Stomach (tissue), 9 donors: Measurements from ENCODE around the gene RANGRF. TPM values are rescaled to one million over a fixed set of nuclear protein-coding genes. Genes with fewer than 3 reads are reported as not detected.
A peak's percentile ranks its signal among the peaks of the same experiment; 100 is the strongest.

Experiments
- DNase-seq, 2 donors: peaks; one replicate each; pipeline versions ENCODE4 v3.0.0 to v3.0.0-alpha.2; 2013 to 2019
- H3K27ac ChIP-seq, 5 donors: fragments of 200-600 bp in 4 of 5; sonication (generic) in 4 of 5; one replicate each; pipeline ENCODE4 v1.5.1; 2013 to 2019; ENCODE audit warnings: mild to moderate bottlenecking in 1 of 5, moderate library complexity in 1 of 5
- H3K27me3 ChIP-seq, 3 donors: fragments of 200-600 bp; sonication (generic); one replicate each; pipeline ENCODE4 v1.5.1; 2017 to 2019; ENCODE audit warnings: mixed run types in 1 of 3
- H3K36me3 ChIP-seq, 4 donors: fragments of 200-600 bp; sonication (generic); 1 replicate in 3 of 4; 2 replicates in 1 of 4; pipeline ENCODE4 v1.5.1; 2016 to 2019
- H3K4me1 ChIP-seq, 4 donors: fragments of 200-600 bp; sonication (generic); one replicate each; pipeline ENCODE4 v1.5.1; 2016 to 2019
- H3K4me3 ChIP-seq, 4 donors: fragments of 200-600 bp; sonication (generic) in 3 of 4; one replicate each; pipeline ENCODE4 v1.5.1; 2016 to 2019; ENCODE audit warnings: mild to moderate bottlenecking in 1 of 4
- H3K9me3 ChIP-seq, 4 donors: fragments of 200-600 bp; sonication (generic); one replicate each; pipeline ENCODE4 v1.5.1; 2016 to 2019
- EP300 ChIP-seq: sonication (generic); formaldehyde crosslinking; IDR thresholded peaks from one replicate; pipeline ENCODE4 v1.6.1; 2017; ENCODE audit warnings: antibody characterized with exemption
- POLR2A ChIP-seq, 4 donors: fragments of 450-650 bp; IDR thresholded peaks; one replicate each; pipeline ENCODE4 v1.6.1; 2016; ENCODE audit warnings: antibody characterized with exemption in 4 of 4, control low read depth in 2 of 4, mild to moderate bottlenecking in 1 of 4, moderate library complexity in 1 of 4
- POLR2AphosphoS5 ChIP-seq, 3 donors: sonication (generic); formaldehyde crosslinking; IDR thresholded peaks; one replicate each; pipeline ENCODE4 v1.6.1; 2016; ENCODE audit warnings: antibody characterized with exemption in 3 of 3
- WGBS, 5 donors: extraction: QIAGEN DNeasy Blood & Tissue Kit in 3 of 5; methylation state at CpG; one replicate each; pipeline versions ENCODE4 v1.1.5 to v1.1.7; 2013 to 2018; 5-methylcytosine and 5-hydroxymethylcytosine counted together
- intact Hi-C: fragments of 100-400 bp; cut with DNase I; formaldehyde crosslinking; loops from one replicate; pipeline ENCODE4 v1.15.1; 2023; ENCODE audit warnings: low total_unique reads
- polyA plus RNA-seq, 3 donors: library from polyadenylated mRNA; stranded (reverse); fragments of 200-250 nt; gene quantifications; one replicate each; pipeline ENCODE4 v1.2.3, GENCODE V29; 2013
- total RNA-seq, 5 donors: library from RNA; depleted of rRNA; stranded (reverse); fragments of >200 nt; gene quantifications; one replicate each; pipeline versions ENCODE4 v1.1.0 to v1.2.3, GENCODE V29; 2014 to 2016
- TF ChIP-seq, protein P1 (sequence below), 7 experiments: fragments of 450-650 bp in 4 of 7; fragments of 200-600 bp in 3 of 7; sonication (generic) in 3 of 7; IDR thresholded peaks; one replicate each; pipeline ENCODE4 v1.5.1; 2016 to 2019; ENCODE audit warnings: antibody characterized with exemption in 7 of 7, control low read depth in 2 of 7, mild to moderate bottlenecking in 1 of 7
- donor health status: healthy with polysubstance abuse.
- donor health status: Bipolar disorder and iron deficiency.
- donor health status: healthy.

RANGRF gene
- total and polyA plus RNA-seq, 8 donors: 2.9 to 59.2 (median 25.4) TPM; not detected in 1

- Histone ChIP-seq H3K4me1 (peaks cover 8 to 43% (median 25%) of the 10 kb centered on the region in 4 donors), H3K9me3 (no peaks in the 10 kb centered on the region), H3K27ac (peak overlapping the region in 3 of 5 donors; percentile 92 to 97 (median 93)), H3K36me3 (peaks cover 0 to 10% (median 0%) of the 10 kb centered on the region in 4 donors), H3K27me3 (no peaks in the 10 kb centered on the region), H3K4me3 (peak overlapping the region in 3 of 4 donors; percentile 55 to 66 (median 59))
- DNase-seq: no peak
- 90 to 100% (median 94%) methylated on average over 4 to 9 of the region's 9 CpGs for WGBS, 5 donors
- intact Hi-C loops: no loop called here
- TF ChIP-seq, protein P1, sequence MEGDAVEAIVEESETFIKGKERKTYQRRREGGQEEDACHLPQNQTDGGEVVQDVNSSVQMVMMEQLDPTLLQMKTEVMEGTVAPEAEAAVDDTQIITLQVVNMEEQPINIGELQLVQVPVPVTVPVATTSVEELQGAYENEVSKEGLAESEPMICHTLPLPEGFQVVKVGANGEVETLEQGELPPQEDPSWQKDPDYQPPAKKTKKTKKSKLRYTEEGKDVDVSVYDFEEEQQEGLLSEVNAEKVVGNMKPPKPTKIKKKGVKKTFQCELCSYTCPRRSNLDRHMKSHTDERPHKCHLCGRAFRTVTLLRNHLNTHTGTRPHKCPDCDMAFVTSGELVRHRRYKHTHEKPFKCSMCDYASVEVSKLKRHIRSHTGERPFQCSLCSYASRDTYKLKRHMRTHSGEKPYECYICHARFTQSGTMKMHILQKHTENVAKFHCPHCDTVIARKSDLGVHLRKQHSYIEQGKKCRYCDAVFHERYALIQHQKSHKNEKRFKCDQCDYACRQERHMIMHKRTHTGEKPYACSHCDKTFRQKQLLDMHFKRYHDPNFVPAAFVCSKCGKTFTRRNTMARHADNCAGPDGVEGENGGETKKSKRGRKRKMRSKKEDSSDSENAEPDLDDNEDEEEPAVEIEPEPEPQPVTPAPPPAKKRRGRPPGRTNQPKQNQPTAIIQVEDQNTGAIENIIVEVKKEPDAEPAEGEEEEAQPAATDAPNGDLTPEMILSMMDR (IDR thresholded peaks at IDR 0.05): no peak
- TF ChIP-seq POLR2A (IDR thresholded peaks at IDR 0.05) (no peak), EP300 (no peak), POLR2AphosphoS5 (IDR thresholded peaks at IDR 0.05) (no peak)
Observed at GRCh38 chr17:8294361-8294760, 5.9 kb downstream of the RANGRF start.

DNA sequence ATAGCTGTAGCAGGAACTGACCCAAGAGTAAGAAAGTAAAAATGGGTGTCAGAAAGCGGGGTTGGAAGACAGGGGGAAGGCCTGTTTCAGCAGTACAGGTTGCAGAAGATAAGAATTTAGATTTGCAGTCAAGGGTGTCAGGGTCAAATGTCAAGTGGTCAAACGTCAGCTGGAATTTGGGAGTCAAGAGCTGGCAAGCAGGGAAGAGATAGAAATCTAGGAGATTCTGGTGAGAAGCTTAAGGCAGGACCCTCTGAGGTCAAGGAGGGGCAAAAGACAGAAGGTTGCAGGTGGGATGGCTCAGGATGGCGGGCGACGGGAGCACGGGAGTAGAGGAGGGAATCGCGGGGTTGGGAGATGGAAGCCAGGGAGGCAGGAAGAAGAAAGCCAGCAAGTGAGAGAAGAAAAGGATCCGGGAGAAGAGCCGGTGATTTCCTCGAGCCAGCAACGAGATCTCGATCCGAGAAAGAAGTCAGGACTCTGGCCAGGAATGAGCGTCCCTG, 6.4 kb downstream of the RANGRF start:
- no peak for DNase-seq
- WGBS, 5 donors: 5 to 8% (median 6%) methylated on average over 15 of the region's 15 CpGs
- TF ChIP-seq, protein P1 (IDR thresholded peaks at IDR 0.05): no peak
- TF ChIP-seq EP300 (no peak), POLR2A (IDR thresholded peaks at IDR 0.05) (no peak), POLR2AphosphoS5 (IDR thresholded peaks at IDR 0.05) (no peak)
- H3K27me3 ChIP-seq: no peaks in the 10 kb centered on the region
- no peaks in the 10 kb centered on the region for H3K9me3 ChIP-seq
- peaks cover 0 to 10% (median 0%) of the 10 kb centered on the region in 4 donors for H3K36me3 ChIP-seq
- intact Hi-C loops: no loop called here
- H3K4me1 ChIP-seq: peaks cover 8 to 38% (median 20%) of the 10 kb centered on the region in 4 donors
- H3K27ac ChIP-seq: peak overlapping the region; percentile 92 to 97 (median 93)
- peak overlapping the region; percentile 55 to 66 (median 60) for H3K4me3 ChIP-seq

DNA sequence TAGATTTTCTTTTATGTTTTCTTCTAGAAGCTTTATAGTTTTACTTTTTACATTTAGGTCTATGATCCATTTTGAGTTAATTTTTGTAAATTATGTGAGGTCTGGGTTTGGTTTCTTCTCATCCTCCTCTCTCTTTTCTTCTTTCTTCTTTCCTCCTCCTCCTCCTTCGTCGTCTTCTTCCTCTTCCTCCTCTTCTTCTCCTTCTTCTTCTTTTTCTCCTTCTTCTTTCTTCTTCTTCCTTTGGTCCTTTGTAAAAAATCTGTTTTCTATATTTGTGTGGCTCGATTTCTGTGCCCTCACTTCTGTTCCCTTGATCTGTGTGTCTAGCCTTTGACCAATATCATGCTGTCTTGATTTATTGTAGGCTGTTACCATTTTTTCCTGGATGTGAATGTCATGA, 11.8 kb downstream of the RANGRF start:
- Histone ChIP-seq H3K27ac (no peak overlapping the region), H3K4me1 (peaks cover 0 to 12% (median 6%) of the 10 kb centered on the region in 4 donors), H3K9me3 (no peaks in the 10 kb centered on the region), H3K36me3 (no peaks in the 10 kb centered on the region), H3K4me3 (no peak overlapping the region), H3K27me3 (no peaks in the 10 kb centered on the region)
- intact Hi-C loops: no loop called here
- 51 to 63% (median 58%) methylated on average over 3 of the region's 3 CpGs for WGBS, 5 donors
- no peak for DNase-seq
- no peak for TF ChIP-seq EP300

DNA sequence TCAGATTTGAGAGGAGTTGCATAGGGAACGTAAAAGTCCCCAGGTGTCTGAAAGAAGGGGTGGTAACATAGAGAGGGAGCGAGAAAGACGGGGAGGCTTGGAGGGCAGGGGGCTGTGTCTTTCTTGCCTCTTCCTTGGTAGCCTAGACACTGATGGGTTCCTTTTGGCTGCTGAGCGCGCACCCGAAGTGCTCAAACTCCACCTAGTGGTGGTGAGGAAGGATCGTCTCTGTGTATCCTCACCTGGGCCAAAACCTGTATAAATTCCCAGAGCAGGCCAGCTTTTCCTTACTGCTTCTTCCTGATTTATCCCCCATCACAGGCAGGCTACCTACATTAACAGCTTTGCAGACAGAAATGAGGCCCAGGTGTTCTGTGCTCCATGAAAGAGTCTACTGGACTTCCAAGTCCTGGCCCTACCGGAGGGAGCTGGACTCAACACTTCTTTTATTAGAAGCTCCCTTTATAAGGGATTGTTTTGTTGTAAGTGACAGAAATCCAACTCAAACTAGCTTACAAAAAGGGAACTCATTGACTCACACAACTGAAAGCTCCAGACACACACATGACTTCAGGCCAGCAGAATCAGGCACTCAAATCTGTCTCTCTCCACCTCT, 12.3 kb downstream of the RANGRF start:
- TF ChIP-seq EP300 (no peak), POLR2AphosphoS5 (IDR thresholded peaks at IDR 0.05) (peak; percentile 24 to 64 (median 42))
- TF ChIP-seq, protein P1 (IDR thresholded peaks at IDR 0.05): peak in 5 of 7 experiments; percentile 77 to 92 (median 82)
- intact Hi-C loops: no loop called here

More for the DNA sequence above, 12.3 kb downstream of the RANGRF start:
- no peaks in the 10 kb centered on the region for H3K27me3 ChIP-seq
- peak; percentile 57 to 89 for DNase-seq
- H3K36me3 ChIP-seq: no peaks in the 10 kb centered on the region
- H3K9me3 ChIP-seq: no peaks in the 10 kb centered on the region
- peaks cover 0 to 11% (median 5%) of the 10 kb centered on the region in 4 donors for H3K4me1 ChIP-seq
- WGBS, 5 donors: 12 to 15% (median 13%) methylated on average over 8 of the region's 8 CpGs
- H3K4me3 ChIP-seq: no peak overlapping the region
- no peak overlapping the region for H3K27ac ChIP-seq
